ENCODE results near the gene SSR4. TPM values are rescaled to one million over a fixed set of nuclear protein-coding genes. Genes with fewer than 3 reads are reported as not detected.
"Not testable (repeated sequence)": the region's sequence is repeated elsewhere in the genome, so short reads cannot be mapped to it uniquely, and the experiment has no call there.

The SSR4 gene
- polyA plus RNA-seq, 2 of the 4 experiments (the other 2 are of a cell fraction) = 212 to 352 TPM

DNA sequence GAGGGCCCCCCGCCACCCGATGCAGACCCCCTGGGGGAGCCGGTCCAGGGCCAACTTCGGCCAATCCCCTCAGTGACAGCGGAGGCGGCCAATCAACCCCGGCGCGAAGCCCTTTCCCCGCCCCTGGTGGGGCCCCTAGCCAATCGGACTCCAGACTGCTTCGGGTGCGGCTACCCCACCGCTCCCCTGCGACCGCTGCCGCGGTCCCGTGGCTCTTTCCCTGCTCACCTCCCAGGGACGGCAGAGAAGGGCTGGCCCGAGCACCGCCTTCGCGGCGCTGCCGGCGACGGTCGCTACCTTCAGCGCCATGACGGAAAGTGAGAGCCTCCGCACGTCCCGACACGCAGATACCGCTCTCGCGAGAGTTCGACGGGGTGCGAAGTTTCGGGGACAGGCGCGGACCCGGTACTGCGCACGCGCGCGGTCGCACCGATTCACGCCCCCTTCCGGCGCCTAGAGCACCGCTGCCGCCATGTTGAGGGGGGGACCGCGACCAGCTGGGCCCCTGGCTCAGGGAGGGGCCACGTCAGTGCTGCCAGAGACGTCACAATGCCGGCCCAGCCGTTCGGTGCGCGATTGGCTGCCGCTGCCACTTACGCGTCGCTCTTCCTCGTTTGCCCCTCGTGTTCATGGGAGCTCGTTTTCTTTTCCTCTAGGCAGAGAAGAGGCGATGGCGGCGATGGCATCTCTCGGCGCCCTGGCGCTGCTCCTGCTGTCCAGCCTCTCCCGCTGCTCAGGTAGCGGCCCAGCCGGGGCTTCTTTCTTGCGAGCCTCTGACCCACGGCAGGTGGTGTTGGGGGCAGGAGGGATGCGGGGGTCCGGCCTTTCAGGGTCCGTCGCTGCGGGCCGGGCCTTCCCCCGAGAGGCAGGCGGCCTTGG is at the start of gene SSR4, which contains the start of gene IDH3G (continued):
- TF ChIP-seq HMGXB4 (CRISPR knock-in tag; IDR thresholded peaks at IDR 0.05; ENCODE audit: borderline replicate concordance) (no peak), RFX5 (IDR thresholded peaks at IDR 0.05) (peak; percentile 57; the same call in 1 of the 2 replicates), NPAS2 (CRISPR knock-in tag; IDR thresholded peaks at IDR 0.05; ENCODE audit: borderline replicate concordance) (no peak), JUNB (IDR thresholded peaks at IDR 0.05) (no peak), REST (IDR thresholded peaks at IDR 0.05) (peak; percentile 89), CBX8 (IDR thresholded peaks at IDR 0.05) (no peak)

DNA sequence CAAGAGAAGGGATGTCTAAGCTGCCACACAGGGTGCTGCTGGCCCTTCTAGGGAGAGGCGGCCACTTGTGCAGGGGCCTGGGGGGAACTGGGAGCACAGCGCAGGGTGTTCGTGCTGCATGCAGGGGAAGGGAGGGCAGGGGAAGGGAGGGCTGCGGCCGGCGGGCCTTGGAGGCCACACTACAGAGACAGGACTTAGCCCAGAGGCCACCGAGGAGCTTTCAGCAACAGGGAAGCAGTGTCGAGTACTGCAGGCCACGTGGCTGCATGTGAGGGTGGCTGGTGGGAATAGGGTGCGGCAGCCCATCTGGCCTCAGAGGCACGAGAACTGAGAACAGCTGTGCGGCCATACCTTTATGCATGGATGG is 49.4 kb upstream of the SSR4 start:
- DNase-seq (ENCODE audit: low read depth in 1 of 2, low spot score in 1 of 2); H3K27ac ChIP-seq; H3K4me1 ChIP-seq; ATAC-seq; FAIRE-seq; POLR2A ChIA-PET; H3K4me2 ChIP-seq; H3K9me3 ChIP-seq; H3K4me3 ChIP-seq: not testable (repeated sequence)
- WGBS (ENCODE audit: missing lambda C conversion rate) = 86% methylated on average over 6 of the region's 12 CpGs
- CTCF ChIA-PET = interaction anchor here (1.1 kb wide), 1 partner anchor 10 kb away, joined by 4 read pairs; no protein-coding TSS in a partner anchor

GRCh38 chrX:153746359-153746758 is 48.1 kb upstream of the SSR4 start:
- CTCF ChIA-PET = no interaction called here
- POLR2A ChIA-PET = no interaction called here
- 16% methylated on average over 3 of the region's 3 CpGs for WGBS (ENCODE audit: missing lambda C conversion rate)
- Histone ChIP-seq H3K9me3 (no peaks in the 10 kb centered on the region), H3K4me3 (no peak overlapping the region), H3K4me1 (no peaks in the 10 kb centered on the region), H3K4me2 (no peak overlapping the region), H3K27ac (no peak overlapping the region)
- ATAC-seq (no peak), FAIRE-seq (no peak), DNase-seq (ENCODE audit: low read depth in 1 of 2, low spot score in 1 of 2) (no peak)
- TF ChIP-seq ATOH8 (CRISPR knock-in tag; IDR thresholded peaks at IDR 0.05; ENCODE audit: low read depth) (no peak), CHD2 (IDR thresholded peaks at IDR 0.05; ENCODE audit: low read length, partially characterized antibody) (no peak), EHMT2 (IDR thresholded peaks at IDR 0.05; ENCODE audit: low read depth) (no peak), CEBPB (IDR thresholded peaks at IDR 0.05) (no peak), MAZ (IDR thresholded peaks at IDR 0.05; ENCODE audit: borderline replicate concordance, low read depth, low read length) (no peak), ZSCAN20 (CRISPR knock-in tag; IDR thresholded peaks at IDR 0.05) (no peak), CHD4 (IDR thresholded peaks at IDR 0.05; ENCODE audit: borderline replicate concordance) (no peak)

DNA sequence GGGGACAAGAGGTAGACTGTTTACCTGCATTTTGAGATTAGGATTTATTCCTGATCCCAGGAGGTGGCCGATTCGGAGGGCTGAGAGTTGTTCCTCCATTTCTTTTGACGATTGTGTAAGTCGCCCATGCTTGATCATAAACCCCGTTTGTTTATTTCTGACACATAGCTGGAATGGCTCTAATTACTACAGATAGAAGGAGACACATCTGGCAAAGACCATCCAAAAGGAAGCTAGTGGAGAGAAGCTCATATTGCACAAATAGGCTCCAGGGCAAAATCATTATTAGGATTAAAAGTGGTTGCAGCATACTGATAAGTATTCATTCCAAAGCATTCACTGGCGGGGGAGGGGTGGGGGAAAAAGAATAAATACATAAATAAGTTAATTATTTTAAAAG is 47.5 kb upstream of the SSR4 start:
- H3K4me3 ChIP-seq; H3K9me3 ChIP-seq; DNase-seq (ENCODE audit: low read depth in 1 of 2, low spot score in 1 of 2); CTCF ChIA-PET; ATAC-seq; POLR2A ChIA-PET; H3K4me1 ChIP-seq; H3K27ac ChIP-seq; FAIRE-seq; H3K4me2 ChIP-seq: not testable (repeated sequence)
- WGBS (ENCODE audit: missing lambda C conversion rate) = 57% methylated on average over 6 of the region's 6 CpGs

- H3K4me3 ChIP-seq; H3K4me1 ChIP-seq; DNase-seq (ENCODE audit: low read depth in 1 of 2, low spot score in 1 of 2); FAIRE-seq; H3K9me3 ChIP-seq; POLR2A ChIA-PET; ATAC-seq; H3K4me2 ChIP-seq; H3K27ac ChIP-seq: not testable (repeated sequence)
- CTCF ChIA-PET = interaction anchor here (1.1 kb wide), 1 partner anchor 15 kb away, joined by 3 read pairs; the partner anchor contains the start of gene PLXNB3
- WGBS (ENCODE audit: missing lambda C conversion rate) = 53% methylated on average over 7 of the region's 7 CpGs
Measured at GRCh38 chrX:153749017-153749416, 45.5 kb upstream of the SSR4 start.

Data from A549 (cell line).